GM18868 (cell line): ENCODE data around the gene INSC.
A peak's percentile ranks its signal among the peaks of the same experiment; 100 is the strongest.

Experiments used
- ATAC-seq: cut with Tn5 transposase; IDR thresholded peaks from one replicate; pipeline ENCODE4 v1.9.1; 2021; ENCODE audit warnings: mild to moderate bottlenecking, moderate library complexity; ENCODE audit not compliant: unreplicated experiment

Gene INSC

DNA sequence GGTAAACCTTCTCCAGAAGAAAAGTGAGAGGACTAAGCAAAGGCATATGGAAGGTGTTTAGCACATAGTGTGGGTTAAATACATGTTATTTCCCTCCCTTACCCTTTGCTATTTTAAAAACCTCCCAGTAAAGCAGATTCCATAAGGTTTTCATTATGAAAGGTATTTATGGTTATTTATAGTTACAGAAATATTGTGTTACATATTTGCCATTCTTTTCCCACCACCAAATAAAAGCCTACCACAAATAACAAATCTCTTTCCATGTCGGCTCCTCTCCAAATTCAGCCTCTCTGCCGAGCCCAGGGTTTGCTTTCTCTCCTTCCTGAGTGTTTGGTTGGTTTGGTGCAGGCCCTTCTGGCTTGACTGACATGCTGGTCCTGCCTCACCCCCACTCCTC lies 64.4 kb downstream of the INSC start:
- ATAC-seq, result no peak

DNA sequence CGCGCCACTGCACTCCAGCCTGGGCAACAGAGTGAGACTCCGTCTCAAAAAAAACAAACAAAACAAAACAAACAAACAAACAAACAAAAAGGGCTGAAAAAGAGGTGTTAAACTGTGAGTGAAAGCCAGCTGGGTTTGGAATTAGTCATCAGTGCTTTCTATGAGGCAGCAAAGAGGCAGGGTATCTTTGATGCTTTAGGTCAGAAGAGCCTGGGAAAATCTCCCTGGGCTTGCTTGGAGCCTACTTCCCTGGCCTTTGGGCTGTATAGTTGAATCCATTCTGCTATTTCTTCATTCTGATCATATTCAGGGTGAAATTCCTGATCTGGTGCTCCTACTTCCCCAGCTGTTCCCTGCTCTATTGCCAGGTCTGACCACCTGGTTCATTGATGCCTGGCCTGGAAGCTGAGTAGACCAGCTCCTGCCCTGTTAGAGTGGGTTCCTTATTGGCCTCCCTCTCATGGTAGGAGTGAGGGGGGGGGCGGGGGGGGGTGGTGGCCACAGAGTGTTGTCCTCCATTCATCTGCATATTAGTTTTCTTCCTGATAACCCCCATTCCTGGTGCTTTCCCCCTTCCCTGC lies 65.6 kb downstream of the INSC start:
- peak; percentile 85 for ATAC-seq

DNA sequence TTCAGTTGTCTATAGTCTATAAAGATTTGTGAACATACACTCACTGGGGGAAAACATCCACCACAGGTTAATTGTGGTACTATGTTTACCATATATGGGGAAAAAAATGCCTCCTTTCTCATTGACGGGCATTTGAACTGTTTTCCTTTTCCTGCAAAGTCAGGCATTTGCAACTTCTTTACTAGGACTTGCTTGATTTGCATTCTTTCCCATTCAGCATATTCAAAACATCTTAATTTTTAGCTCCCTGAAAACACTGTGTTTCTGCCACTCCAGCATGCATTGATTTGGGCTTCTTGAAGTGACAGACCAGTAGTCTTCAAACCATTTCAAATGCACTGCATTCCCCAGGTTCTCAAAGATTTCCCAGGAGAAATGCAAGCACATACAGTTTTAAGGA lies 67.6 kb downstream of the INSC start:
- no peak for ATAC-seq

DNA sequence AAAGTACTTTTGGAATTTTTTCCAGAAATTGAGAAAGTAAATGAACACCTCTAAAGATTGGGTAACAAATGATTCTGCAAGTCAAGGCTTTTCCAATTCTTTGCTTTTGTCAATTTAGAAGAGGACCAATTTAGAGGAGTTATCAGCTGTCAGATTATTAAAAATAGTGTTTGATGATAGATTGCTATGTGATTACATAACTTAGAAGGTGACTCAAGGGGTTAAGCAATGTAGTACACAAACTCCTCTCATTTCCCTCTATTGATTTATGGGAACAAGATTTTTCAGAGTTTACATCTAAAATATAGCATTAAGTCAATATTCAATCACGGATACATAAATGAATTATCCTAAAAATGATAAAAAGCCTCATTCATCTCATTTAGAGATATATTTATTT lies 70.3 kb downstream of the INSC start:
- ATAC-seq, result no peak

DNA sequence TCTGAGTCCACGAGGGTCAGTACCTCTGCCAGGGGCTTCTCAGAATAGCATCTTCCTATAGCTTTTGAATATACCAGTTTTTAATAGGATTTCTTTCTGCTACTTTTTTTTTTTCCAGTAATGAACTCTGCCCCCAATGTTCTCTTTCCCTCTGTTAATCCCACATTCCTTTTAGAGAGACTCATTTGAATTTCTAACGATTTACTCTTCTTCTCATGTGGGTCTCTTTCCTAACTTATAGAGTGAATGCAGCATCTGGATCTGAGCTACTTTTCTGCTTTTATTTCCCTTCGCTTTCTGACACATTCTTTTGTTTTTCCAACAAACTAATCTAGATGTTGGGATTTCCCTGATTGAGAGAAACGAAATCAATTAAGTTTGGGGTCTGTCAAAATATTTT lies 71.4 kb downstream of the INSC start:
- ATAC-seq, result no peak

DNA sequence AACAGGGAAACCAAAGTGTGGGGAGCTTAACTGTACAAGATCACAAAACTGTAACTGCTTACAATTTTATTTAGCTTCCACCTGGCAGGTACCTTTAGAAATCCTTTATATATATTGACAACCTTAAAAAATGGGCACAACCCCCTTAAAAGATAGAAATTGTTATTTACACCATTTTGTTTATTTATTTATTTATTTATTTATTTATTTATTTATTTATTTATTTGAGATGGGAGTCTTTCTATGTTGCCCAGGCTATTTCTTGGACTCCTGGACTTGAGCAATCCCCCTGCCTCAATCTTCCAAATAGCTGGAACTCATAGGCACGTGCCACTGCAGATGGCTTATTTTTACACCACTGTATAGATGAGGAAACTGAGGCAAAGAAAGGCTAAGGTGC lies 74.5 kb downstream of the INSC start:
- no peak for ATAC-seq

DNA sequence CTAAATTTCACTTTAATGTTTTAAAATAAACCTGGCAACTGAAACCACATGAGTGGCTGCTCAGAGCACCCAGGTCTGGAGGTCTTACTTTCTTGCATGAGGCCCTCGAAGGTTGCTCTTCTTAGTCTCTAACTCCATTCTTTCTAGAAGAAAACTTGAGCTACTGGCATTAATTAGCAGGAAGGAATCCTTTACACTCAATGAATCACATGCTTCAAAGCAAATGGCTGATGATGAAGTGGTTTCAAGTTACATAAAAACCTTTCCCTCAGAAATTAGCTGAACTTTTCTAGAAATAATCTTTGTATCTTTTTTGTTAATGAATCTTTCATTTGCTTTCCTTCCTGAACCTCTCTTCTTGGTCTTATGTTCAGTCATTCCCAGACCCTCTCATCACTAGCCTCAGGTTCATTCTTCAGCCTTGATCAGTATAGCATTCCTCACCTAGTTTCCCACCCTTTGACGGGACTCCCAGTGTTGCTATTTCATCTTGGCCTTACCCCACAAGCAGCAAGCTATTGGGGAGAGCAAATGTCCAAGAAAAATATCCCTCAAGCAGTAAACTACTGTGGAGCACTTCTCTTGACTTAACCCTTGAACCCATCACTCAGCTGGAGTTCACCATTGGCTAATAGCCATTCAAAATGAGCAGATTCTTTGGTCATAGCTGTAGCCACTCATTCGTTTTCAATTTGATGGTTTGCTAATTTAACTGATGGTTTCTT lies 75.1 kb downstream of the INSC start:
- ATAC-seq, result no peak

DNA sequence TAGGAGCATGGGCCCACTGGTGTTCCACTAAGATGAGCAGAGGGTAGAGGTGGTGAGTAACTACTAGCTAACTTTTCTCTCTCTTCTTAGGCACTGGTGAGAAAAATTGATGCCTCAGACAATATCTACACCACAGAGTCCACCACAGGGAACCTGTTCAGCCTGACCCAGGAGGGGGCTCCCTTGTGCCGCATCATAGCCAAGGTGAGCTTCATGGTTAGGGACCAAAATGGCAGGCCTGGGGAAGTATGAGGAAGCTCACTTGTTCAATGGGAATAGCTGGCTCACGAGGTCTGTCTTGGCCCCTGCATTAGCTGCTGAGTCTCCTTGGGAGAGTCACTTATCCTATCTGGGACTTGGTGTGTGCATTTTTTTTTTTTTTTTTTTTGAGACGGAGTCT lies 75.9 kb downstream of the INSC start:
- ATAC-seq, result no peak

DNA sequence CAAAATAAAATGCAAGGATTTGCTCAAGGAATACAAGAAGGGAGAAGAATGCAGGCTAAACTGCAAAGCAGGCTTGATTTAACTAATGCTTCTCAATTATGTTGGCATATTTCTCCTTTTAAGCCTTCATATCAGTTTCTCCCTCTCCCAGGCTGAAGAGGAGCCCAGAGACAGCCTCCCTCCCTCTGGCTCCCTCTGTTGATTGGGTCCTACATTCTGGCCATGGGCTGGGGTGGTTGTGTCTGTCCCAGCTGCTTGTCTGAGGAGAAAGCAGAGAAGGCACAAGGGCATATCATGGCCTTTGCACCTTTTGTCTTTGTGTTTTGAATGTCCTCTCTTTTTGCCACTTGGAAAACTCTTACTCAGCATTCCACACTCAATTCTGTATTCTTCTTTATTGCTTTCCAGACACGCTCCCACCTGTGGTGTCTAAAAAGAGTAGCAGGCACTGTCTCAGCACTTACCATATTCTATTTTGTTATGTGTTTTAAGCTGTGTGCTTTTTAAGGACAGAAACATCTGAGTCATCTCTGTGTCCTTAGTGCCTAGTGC lies 77.4 kb downstream of the INSC start:
- ATAC-seq, result no peak

DNA sequence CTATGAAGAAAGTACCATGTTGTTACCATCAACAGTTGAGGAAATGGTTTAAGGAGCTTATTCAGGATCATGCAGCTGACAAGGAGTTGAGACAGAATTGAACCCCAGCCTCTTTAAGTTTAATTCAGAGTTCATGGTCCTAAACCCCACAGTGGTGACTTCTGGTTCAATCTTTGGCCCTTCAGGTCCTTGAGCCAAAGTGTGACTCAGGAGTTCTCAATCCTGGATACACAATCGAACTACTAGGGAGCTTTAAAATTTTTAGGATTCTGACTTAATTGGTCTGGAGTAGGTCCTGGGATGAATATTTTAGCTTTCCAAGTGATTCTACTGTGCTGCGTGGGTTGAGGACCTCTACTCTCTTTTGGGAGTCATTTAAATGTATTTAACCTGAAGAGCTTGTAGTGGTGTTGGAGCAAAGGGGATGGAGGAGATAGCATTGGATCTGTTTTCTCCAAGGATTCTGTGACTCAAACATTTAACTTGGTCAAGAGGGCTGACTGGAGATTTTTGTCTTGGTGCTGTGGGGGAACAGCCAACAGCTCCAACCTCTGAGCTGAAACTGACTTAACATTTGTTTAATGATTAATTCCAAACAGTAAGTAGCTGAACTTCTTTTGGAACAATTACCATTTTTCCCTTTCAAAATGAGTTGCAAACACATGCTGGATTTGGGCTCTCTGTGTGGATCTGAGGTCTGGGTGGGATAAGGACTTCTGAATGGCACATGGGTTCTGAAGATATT lies 80.1 kb downstream of the INSC start:
- no peak for ATAC-seq

DNA sequence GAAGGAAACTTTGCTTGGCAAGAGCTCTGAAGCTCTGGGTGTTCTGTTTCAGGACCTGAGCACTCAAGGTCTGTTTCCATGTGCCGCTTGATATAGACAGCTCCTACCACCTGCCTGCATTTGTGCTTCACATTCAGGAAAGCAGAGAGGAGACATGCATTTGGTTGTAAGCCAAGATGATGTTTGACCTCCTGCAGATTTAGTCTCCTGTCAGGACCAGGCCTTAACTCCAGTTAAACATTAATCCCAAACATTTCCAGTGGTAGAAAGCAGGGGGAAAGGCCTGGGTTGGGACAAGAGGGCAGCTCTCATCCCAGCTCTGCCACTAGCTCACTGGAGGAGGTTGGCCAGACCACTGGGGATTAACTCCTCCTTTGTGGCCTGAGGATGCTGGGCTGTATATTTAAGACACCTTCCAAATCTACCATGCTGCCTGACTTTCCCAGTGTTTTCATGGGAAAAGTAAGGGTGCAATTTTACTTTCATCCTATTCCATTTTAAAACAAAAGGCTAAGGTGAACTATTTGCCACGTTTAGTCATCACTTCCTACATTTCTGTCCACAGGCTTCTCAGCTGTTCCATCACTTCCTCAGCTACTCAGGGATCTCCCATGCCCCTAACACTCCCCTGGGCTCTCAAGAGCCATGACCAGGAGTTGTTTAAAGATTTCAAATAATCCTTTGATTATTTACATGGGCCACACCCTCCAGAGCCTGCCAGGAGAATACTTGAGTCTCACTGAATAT lies 80.9 kb downstream of the INSC start:
- ATAC-seq, result no peak

DNA sequence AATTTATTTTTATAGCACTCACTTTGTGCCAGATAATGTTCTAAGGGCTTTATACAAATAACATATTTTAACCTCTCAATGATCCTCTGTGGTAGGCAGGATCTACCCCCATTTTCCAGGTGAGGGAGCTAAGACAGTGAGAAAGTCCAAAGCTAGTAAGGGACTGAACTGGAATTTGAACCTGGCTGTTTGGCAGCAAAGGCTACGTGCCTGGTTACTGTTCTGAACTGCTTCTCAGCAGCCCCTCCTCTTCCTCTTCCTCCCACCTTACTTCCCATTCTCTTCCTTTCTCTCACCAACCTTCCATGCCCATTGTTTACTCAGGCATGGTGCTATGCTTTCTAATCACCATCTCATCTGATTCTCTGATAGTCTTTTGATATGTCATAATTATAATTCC lies 82.0 kb downstream of the INSC start:
- ATAC-seq, result no peak

DNA sequence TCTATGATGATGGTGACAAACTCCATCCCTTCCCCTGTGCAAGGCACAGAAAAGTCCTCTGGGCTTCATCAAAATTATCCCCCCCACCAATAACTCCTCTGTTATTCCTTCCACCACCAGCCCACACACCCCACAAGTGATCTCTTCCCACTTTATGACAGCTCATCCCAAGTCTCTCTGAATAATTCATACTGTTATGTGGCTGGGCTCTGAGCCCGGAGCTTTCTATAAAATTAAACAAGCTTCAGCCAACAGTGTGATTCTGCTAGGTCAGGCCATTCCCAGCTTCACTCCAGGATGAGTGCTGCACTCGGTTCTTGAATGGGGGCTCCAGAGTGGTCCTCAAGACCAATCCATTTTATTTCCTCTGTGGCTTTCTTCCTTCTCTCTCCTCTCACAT lies 83.0 kb downstream of the INSC start:
- ATAC-seq, result no peak

DNA sequence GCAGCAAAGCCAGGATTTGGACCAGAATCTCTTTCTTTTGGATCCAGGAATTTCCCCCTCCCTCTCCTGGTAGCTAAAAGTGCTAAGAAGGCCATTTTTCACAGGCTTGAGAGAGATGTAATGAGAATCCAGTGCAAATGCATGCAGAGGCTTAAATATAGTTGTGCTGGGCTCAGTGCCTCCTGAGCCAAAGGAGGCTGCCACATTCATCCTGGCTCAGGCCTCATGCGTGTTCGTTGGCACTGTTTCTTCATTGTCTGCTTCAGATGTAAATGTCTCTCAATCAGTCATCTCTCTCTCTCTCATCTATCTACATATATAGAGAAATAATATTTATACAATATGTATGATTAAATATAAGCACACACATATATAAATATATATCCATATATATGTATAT lies 83.6 kb downstream of the INSC start:
- no peak for ATAC-seq

DNA sequence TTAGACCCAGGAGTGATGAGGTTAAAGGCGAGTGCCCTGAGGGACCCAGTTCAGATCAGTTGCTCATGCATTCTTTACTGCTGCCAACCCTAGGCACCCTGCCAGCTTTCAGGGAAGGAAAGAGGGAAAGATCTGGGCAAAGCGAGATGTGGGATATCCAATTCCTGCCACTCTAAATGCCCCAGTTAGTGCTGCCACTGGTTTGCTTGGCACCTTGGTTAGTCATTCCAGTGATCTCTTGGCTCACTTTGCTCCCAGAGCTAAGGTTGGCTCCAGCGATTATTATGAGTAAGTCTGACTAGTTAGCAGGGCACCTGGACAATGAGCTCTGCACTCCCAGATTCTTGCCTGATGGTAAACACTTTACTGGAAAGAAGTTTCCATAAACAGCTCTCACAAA lies 85.0 kb downstream of the INSC start:
- no peak for ATAC-seq

DNA sequence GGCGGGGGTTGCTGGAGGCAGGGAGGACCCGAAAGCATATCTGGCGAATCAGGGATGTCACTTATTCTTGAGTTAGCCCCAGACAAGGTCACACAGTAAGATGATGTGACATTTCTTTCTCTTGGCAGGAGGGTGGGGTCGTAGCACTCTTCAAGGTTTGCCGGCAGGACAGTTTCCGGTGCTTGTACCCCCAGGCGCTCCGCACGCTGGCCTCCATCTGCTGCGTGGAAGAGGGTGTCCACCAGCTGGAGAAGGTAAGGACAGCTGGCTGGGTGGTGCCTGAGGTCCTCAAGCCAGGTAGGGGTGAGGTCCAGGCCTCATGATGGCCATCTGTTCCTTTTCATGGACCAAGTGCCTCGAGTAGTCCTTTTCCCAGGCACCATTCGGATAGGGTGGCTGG lies 86.0 kb downstream of the INSC start:
- ATAC-seq, result no peak

DNA sequence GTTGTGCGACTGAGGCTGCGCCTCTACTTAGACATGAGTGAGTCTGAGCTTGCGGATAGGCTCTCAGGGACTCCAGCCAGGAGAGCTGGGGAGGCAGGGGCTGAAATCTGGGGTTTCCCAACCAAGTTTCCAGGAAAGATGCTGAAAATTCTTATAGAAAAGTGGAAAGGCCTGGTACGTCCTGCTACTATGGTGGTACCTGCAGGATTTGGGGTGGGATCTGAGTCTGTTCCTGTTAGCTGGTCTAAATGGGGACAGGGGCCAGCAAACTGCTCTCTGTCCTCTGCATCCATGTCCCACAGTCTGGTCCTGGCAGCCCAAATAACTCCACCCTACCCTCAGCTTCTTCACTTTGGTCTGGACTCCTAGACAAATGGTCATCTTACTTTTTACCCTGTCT lies 86.9 kb downstream of the INSC start:
- ATAC-seq, result no peak

DNA sequence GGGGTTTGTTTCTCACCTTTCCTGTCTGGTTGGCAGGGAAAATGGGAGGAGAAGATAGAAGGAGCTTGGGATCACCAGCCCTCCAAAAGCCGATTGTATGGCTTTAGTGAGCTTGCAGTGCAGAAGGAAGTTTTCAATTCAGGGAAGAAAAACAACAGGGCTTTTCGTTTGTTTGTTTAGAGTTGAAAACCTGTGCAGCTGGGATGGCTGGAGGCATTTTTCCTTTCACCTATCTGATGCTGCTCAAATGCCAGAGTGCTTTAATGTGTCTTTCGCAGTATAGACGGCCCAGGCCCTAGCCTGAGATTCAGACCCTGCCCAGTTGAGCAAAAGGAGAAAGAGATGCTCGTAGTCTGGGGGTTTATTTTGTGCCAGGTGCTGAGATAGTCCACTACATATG lies 87.9 kb downstream of the INSC start:
- no peak for ATAC-seq

DNA sequence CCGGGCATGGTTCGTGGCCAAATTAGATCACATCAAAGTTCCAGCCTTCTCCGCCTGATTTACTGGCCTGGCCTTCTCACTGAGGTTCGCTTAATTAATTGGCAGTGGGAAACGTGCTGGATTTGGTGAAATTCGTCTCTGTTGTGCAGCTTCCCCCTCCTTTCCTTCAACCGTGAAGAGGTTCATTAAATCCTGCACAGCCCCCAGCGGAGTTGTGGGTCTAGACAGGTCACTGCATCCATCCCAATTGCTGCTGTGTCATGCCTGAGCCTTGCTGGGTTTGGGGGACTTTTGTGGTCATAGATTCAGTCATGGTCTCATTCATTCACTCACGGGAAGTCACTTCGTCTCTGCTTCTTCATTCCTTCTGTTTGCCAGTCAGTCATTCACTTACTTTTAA lies 90.0 kb downstream of the INSC start:
- ATAC-seq, result no peak

DNA sequence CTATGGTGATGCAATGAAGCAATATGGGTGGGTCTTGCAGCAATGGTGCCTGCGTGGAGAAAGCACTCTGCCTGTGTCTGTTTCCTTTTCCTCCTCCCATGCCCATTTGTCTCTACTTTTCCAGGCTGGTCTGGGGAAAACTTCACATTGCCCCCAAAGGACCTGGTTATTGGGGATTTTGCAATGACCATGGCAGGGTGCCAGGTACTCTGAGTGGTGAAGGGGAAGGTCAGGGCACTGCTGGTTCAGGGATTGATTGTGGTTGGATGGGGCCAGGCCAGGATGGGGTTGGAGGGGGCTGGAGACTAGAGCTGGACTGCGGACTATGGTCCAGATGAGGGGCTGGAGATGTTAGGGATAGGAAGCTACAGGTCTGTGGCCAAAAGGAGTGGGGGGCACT lies 92.1 kb downstream of the INSC start:
- ATAC-seq, result no peak
